Fibroblast of lung (primary cell): Measurements from ENCODE around the gene RHBDD3.

Experiments used
- CTCF ChIP-seq, 2 donors: IDR thresholded peaks in 1 of 2; conservative IDR thresholded peaks in 1 of 2; 1 replicate in 1 of 2; 2 replicates in 1 of 2; pipeline ENCODE4 v1.5.1; 2011 to 2012; ENCODE audit warnings: low read length in 2 of 2, control low read depth in 1 of 2, inconsistent platforms in 1 of 2, low read depth in 1 of 2, mild to moderate bottlenecking in 1 of 2
- EZH2 ChIP-seq: IDR thresholded peaks from 2 replicates; pipeline ENCODE4 v1.5.1; 2012; ENCODE audit warnings: low read length, control low read depth, mild to moderate bottlenecking; ENCODE audit errors: missing control alignments

GRCh38 chr22:29315286-29316140 lies 47.7 kb upstream of the RHBDD3 start, which contains the start of gene RASL10A:
- no peak for TF ChIP-seq CTCF (conservative IDR thresholded peaks at IDR 0.05 in 1 of 2, IDR thresholded peaks at IDR 0.05 in 1 of 2; ENCODE audit: low read depth in 1 of 2, low read length in 2 of 2)
- TF ChIP-seq EZH2, result no peak
